Measurements from ENCODE around the gene CHCHD10. TPM values are rescaled to one million over a fixed set of nuclear protein-coding genes. Genes with fewer than 3 reads are reported as not detected.

The CHCHD10 gene
- total and polyA plus RNA-seq, 2 of the 13 experiments (the other 11 are each of a cell fraction or from before 2014, with no cell fraction given), result 37.0 to 62.8 TPM

DNA sequence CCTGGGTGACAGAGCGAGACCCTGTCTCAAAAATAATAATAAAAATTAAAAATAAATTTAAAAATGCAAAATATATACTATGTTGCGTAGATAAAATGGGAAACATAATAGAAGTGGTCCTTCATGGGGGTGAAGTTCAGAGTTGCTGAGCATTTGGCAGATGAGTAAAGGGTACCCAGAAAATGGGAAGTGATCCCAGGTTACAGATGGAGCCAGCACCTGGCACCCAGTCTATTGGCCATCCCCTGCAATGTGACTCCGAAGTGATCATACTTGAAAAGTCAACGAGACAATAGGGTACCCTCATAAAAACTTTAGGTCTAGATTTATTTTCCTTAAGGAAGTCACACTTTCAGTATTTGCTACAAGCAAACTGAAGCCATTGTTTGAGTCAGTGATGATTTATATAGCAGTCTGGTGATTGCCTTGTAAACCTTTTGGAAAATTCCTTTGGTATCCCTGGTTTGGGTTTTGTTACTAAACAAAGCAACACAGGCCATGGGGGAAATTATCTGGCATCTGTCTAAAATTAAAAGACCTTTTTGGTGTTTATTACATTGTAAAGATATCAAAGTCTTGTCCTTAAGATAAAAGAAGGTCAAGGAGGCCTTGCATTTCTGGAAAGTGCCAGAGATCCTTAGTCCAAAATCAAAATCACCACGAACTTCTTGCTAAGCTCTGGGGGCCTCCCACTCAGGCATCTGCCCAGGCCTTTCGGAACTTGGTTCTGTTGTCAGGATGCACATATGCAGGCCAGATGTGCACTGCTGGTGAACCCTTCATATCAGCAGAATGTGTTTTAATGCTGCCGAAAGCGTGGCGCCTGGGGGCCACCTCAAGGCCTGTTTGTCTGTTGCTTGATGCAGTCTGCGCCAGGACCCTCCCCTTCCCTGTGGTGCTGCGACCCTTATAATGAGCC is 23.3 kb upstream of the CHCHD10 start:
- Histone ChIP-seq H3K79me2 (ENCODE audit: insufficient read depth, low read length) (peaks cover 54% of the 10 kb centered on the region), H3K9me3 (ENCODE audit: low read length) (no peaks in the 10 kb centered on the region), H3K27me3 (ENCODE audit: control insufficient read depth in 1 of 2, insufficient read depth in 2 of 2, low read length in 2 of 2) (no peaks in the 10 kb centered on the region), H3K9ac (ENCODE audit: insufficient read depth, low read depth, low read length) (no peak overlapping the region), H3K4me1 (ENCODE audit: insufficient read depth, low read length) (peaks cover 32% of the 10 kb centered on the region), H2AFZ (ENCODE audit: low read length) (no peak overlapping the region), H3K4me2 (ENCODE audit: low read depth, low read length) (no peak overlapping the region), H3K4me3 (replicated peaks in 1 of 3; ENCODE audit: insufficient read depth in 1 of 3, low read depth in 2 of 3, low read length in 3 of 3) (no peak overlapping the region), H3K27ac (ENCODE audit: extremely low read length, insufficient read depth, low read length) (no peak overlapping the region), H4K20me1 (ENCODE audit: insufficient read depth, low read length) (peaks cover 23% of the 10 kb centered on the region), H3K36me3 (replicated peaks in 1 of 2; ENCODE audit: control insufficient read depth in 1 of 2, insufficient read depth in 2 of 2, low read length in 2 of 2) (peaks cover 14 to 42% of the 10 kb centered on the region in 2 experiments)
- intact Hi-C loops (cut with micrococcal nuclease; ENCODE audit: unreplicated experiment), result no loop called here
- no peak for TF ChIP-seq ZNF143 (CRISPR knock-in tag; IDR thresholded peaks at IDR 0.05)
- TF ChIP-seq, protein P1, sequence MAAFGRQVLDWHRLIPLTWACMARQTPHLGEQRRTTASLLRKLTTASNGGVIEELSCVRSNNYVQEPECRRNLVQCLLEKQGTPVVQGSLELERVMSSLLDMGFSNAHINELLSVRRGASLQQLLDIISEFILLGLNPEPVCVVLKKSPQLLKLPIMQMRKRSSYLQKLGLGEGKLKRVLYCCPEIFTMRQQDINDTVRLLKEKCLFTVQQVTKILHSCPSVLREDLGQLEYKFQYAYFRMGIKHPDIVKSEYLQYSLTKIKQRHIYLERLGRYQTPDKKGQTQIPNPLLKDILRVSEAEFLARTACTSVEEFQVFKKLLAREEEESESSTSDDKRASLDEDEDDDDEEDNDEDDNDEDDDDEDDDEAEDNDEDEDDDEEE (CRISPR knock-in tag; IDR thresholded peaks at IDR 0.05), result no peak
- TF ChIP-seq EHMT2 (IDR thresholded peaks at IDR 0.05; ENCODE audit: borderline replicate concordance, low read depth, low read length), result no peak
- no peak for TF ChIP-seq ZSCAN21 (CRISPR knock-in tag; IDR thresholded peaks at IDR 0.05; ENCODE audit: borderline replicate concordance)
- no peak for TF ChIP-seq ZNF256 (CRISPR knock-in tag; conservative IDR thresholded peaks at IDR 0.05)
- TF ChIP-seq ZBTB7B (CRISPR knock-in tag; IDR thresholded peaks at IDR 0.05), result no peak
- ChIA-PET POLR2A (interaction anchor here (7.1 kb wide), 1 partner anchor 16 kb away, joined by 201 read pairs; the partner anchor contains the start of gene MMP11), CTCF (ENCODE audit: low intra/inter-chr PET ratio, low total read pairs) (no interaction called here)
- FAIRE-seq (no peak), ATAC-seq (no peak), DNase-seq (ENCODE audit: low spot score) (no peak)
- in situ Hi-C loops (cut with HindIII; ENCODE audit: extremely low pct_ligation_motif_present, low pct_unique_long_range_greater_than_20kb), result no loop called here
- WGBS (ENCODE audit: low lambda C conversion rate), result 81% methylated on average over 7 of the region's 11 CpGs
- BruUV-seq (replicated peaks), result no TSS peak
